SK-N-SH (cell line): ENCODE results near the gene WDR62. TPM values are rescaled to one million over a fixed set of nuclear protein-coding genes. Genes with fewer than 3 reads are reported as not detected.

Source experiments
- CTCF ChIA-PET: fragments of 300-600, 350-600 bp; formaldehyde crosslinking; extraction: SDS; loops from one replicate; lab custom pipeline; 2021; lab: Yijun Ruan, JAX
- POLR2A ChIA-PET: fragments of 350-600 bp; sonication (Branson Sonifier 250); formaldehyde crosslinking; extraction: SDS; loops from one replicate; lab custom pipeline; 2020; ENCODE audit warnings: antibody characterized with exemption, inconsistent platforms; lab: Yijun Ruan, JAX
- DNase-seq: peaks from one replicate; pipeline ENCODE4 v3.0.0; 2012
- H2AFZ ChIP-seq: fragments of 200-600 bp; sonication (generic); 2 replicates; pipeline ENCODE4 v1.8.1; 2016; ENCODE audit warnings: antibody characterized with exemption, mild to moderate bottlenecking, low read depth
- H3F3A ChIP-seq: fragments of 200-600 bp; sonication (generic); replicated peaks from 2 replicates; pipeline ENCODE3; 2016; ENCODE audit warnings: antibody characterized with exemption, mild to moderate bottlenecking; ENCODE audit not compliant: insufficient read depth
- H3K27ac ChIP-seq, 2 experiments: fragments of 200-500 bp in 1 of 2; fragments of 200-600 bp in 1 of 2; sonication (Bioruptor generic) in 1 of 2; sonication (generic), shearing (Covaris generic) in 1 of 2; 2 replicates each; pipeline versions ENCODE4 v1.5.1 to v1.6.1; 2014 to 2016; ENCODE audit warnings: low read depth in 2 of 2, inconsistent platforms in 1 of 2, low read length in 1 of 2, mild to moderate bottlenecking in 1 of 2, mixed read lengths in 1 of 2
- H3K27me3 ChIP-seq: fragments of 200-600 bp; sonication (generic), shearing (Covaris generic); 2 replicates; pipeline ENCODE4 v1.6.1; 2016; ENCODE audit warnings: mixed run types; ENCODE audit not compliant: insufficient read depth
- H3K36me3 ChIP-seq, 2 experiments: fragments of 200-500 bp in 1 of 2; fragments of 200-600 bp in 1 of 2; sonication (Bioruptor generic) in 1 of 2; sonication (generic) in 1 of 2; replicated peaks in 1 of 2; 2 replicates each; pipeline versions ENCODE3 to v1.5.1; 2014 to 2016; ENCODE audit warnings: low read length in 1 of 2, mild to moderate bottlenecking in 1 of 2; ENCODE audit not compliant: insufficient read depth in 2 of 2, control insufficient read depth in 1 of 2
- H3K4me1 ChIP-seq, 2 experiments: fragments of 200-500 bp in 1 of 2; fragments of 200-600 bp in 1 of 2; sonication (Bioruptor generic) in 1 of 2; sonication (generic), shearing (Covaris generic) in 1 of 2; 2 replicates each; pipeline versions ENCODE4 v1.5.1 to v1.6.1; 2014 to 2016; ENCODE audit warnings: low read depth in 1 of 2, low read length in 1 of 2, mixed run types in 1 of 2; ENCODE audit not compliant: insufficient read depth in 2 of 2, control insufficient read depth in 1 of 2
- H3K4me2 ChIP-seq: fragments of 200-600 bp; sonication (generic), shearing (Covaris generic); 2 replicates; pipeline ENCODE4 v1.6.1; 2017; ENCODE audit warnings: mixed run types
- H3K4me3 ChIP-seq, 2 experiments: fragments of 200-500 bp in 1 of 2; fragments of 200-600 bp in 1 of 2; sonication (Bioruptor generic) in 1 of 2; sonication (generic), shearing (Covaris generic) in 1 of 2; 2 replicates each; pipeline versions ENCODE4 v1.5.1 to v1.8.1; 2014 to 2016; ENCODE audit warnings: low read depth in 2 of 2, inconsistent platforms in 1 of 2, low read length in 1 of 2, mild to moderate bottlenecking in 1 of 2, mixed read lengths in 1 of 2, moderate library complexity in 1 of 2
- H3K79me2 ChIP-seq: fragments of 200-600 bp; sonication (generic); 2 replicates; pipeline ENCODE4 v1.8.1; 2017; ENCODE audit warnings: mild to moderate bottlenecking; ENCODE audit not compliant: insufficient read depth
- H3K9ac ChIP-seq: fragments of 200-600 bp; sonication (generic); 2 replicates; pipeline ENCODE4 v1.6.1; 2017; ENCODE audit warnings: mixed run types
- H3K9me2 ChIP-seq: fragments of 200-600 bp; sonication (generic); 2 replicates; pipeline ENCODE4 v1.6.1; 2017; ENCODE audit warnings: mixed run types
- H3K9me3 ChIP-seq: fragments of 200-600 bp; sonication (generic); 2 replicates; pipeline ENCODE4 v1.6.1; 2017; ENCODE audit warnings: mixed run types, mild to moderate bottlenecking, moderate library complexity
- H4K20me1 ChIP-seq: fragments of 200-600 bp; sonication (generic); 2 replicates; pipeline ENCODE4 v1.6.1; 2017; ENCODE audit warnings: mild to moderate bottlenecking, mixed run types; ENCODE audit not compliant: insufficient read depth
- CHD2 ChIP-seq: fragments of 150-350 bp; IDR thresholded peaks from 2 replicates; pipeline ENCODE4 v1.6.1; 2018; ENCODE audit warnings: low read length; ENCODE audit not compliant: partially characterized antibody
- ELF1 ChIP-seq: IDR thresholded peaks from 2 replicates; pipeline ENCODE4 v1.4.0; 2012
- EP300 ChIP-seq, 2 experiments: IDR thresholded peaks; 2 replicates each; pipeline versions ENCODE4 v1.4.0 to v1.6.1; 2012; ENCODE audit warnings: borderline replicate concordance in 1 of 2, low read depth in 1 of 2, low read length in 1 of 2
- EZH2phosphoT487 ChIP-seq: fragments of 200-600 bp; sonication (generic); IDR thresholded peaks from 2 replicates; pipeline ENCODE4 v1.6.1; 2017; ENCODE audit warnings: low read depth, mixed run types, mild to moderate bottlenecking, antibody characterized with exemption, moderate library complexity, borderline replicate concordance
- FOSL2 ChIP-seq: IDR thresholded peaks from 2 replicates; pipeline ENCODE4 v1.4.0; 2012; ENCODE audit warnings: low read depth, mild to moderate bottlenecking, moderate library complexity, borderline replicate concordance
- FOXJ3 ChIP-seq: sonication (generic); formaldehyde crosslinking; IDR thresholded peaks from 2 replicates; pipeline ENCODE4 v1.5.1; 2020; ENCODE audit warnings: mild to moderate bottlenecking, missing genetic modification reagents
- FOXM1 ChIP-seq: IDR thresholded peaks from 2 replicates; pipeline ENCODE4 v1.4.0; 2012; ENCODE audit warnings: low read depth, mild to moderate bottlenecking
- GABPA ChIP-seq: IDR thresholded peaks from 2 replicates; pipeline ENCODE4 v1.4.0; 2012; ENCODE audit warnings: low read depth, mild to moderate bottlenecking
- GATA2 ChIP-seq: sonication (generic); formaldehyde crosslinking; IDR thresholded peaks from 2 replicates; pipeline ENCODE4 v1.5.0; 2020; ENCODE audit warnings: mild to moderate bottlenecking, missing genetic modification reagents
- MEF2A ChIP-seq: IDR thresholded peaks from 2 replicates; pipeline ENCODE4 v1.4.0; 2012; ENCODE audit warnings: low read depth, borderline replicate concordance
- MXI1 ChIP-seq: IDR thresholded peaks from 2 replicates; pipeline ENCODE4 v1.6.1; 2012; ENCODE audit warnings: mild to moderate bottlenecking, low read depth, low read length, improper control_type of control experiment
- NFIC ChIP-seq: IDR thresholded peaks from 2 replicates; pipeline ENCODE4 v1.4.0; 2012; ENCODE audit warnings: borderline replicate concordance
- NRF1 ChIP-seq: IDR thresholded peaks from 2 replicates; pipeline ENCODE4 v1.6.1; 2012; ENCODE audit warnings: low read depth, mild to moderate bottlenecking, low read length
- POLR2AphosphoS5 ChIP-seq: IDR thresholded peaks from 2 replicates; pipeline ENCODE4 v1.6.1; 2012; ENCODE audit warnings: low read depth, low read length
- RAD21 ChIP-seq: IDR thresholded peaks from 2 replicates; pipeline ENCODE4 v1.6.1; 2012; ENCODE audit warnings: mild to moderate bottlenecking, low read length
- RCOR1 ChIP-seq: fragments of 150-350 bp; IDR thresholded peaks from 2 replicates; pipeline ENCODE4 v1.6.1; 2017; ENCODE audit warnings: antibody characterized with exemption, low read length
- REST ChIP-seq: IDR thresholded peaks from 2 replicates; pipeline ENCODE4 v1.6.1; 2012; ENCODE audit warnings: mild to moderate bottlenecking, low read depth, low read length, moderate library complexity
- RXRA ChIP-seq: IDR thresholded peaks from 2 replicates; pipeline ENCODE4 v1.4.0; 2012; ENCODE audit warnings: low read depth, mild to moderate bottlenecking, borderline replicate concordance
- SIN3A ChIP-seq: IDR thresholded peaks from 2 replicates; pipeline ENCODE4 v1.6.1; 2012; ENCODE audit warnings: low read depth, mild to moderate bottlenecking, low read length, moderate library complexity, borderline replicate concordance
- SMC3 ChIP-seq: IDR thresholded peaks from 2 replicates; pipeline ENCODE4 v1.6.1; 2012; ENCODE audit warnings: low read depth, low read length, improper control_type of control experiment
- TAF1 ChIP-seq: IDR thresholded peaks from 2 replicates; pipeline ENCODE4 v1.6.1; 2012; ENCODE audit warnings: low read depth, mild to moderate bottlenecking, low read length, moderate library complexity, borderline replicate concordance
- YY1 ChIP-seq: IDR thresholded peaks from 2 replicates; pipeline ENCODE4 v1.4.0; 2012; ENCODE audit warnings: low read depth, mild to moderate bottlenecking
- WGBS: methylation state at CpG from one replicate; pipeline ENCODE4 v1.1.6; 2017; ENCODE audit warnings: low lambda C conversion rate; 5-methylcytosine and 5-hydroxymethylcytosine counted together
- polyA plus RNA-seq, 3 experiments: library from polyadenylated mRNA; depleted of rRNA; stranded (reverse); fragments of >200 nt; gene quantifications; 2 replicates each; pipeline ENCODE4 v1.2.3, GENCODE V29; 2012
- TF ChIP-seq, protein P1 (sequence below): IDR thresholded peaks from 2 replicates; pipeline ENCODE4; 2012
- TF ChIP-seq, protein P2 (sequence below): IDR thresholded peaks from 2 replicates; pipeline ENCODE4 v1.4.0; 2012; ENCODE audit warnings: low read depth
- TF ChIP-seq, protein P3 (sequence below): IDR thresholded peaks from 2 replicates; pipeline ENCODE4 v1.4.0; 2012; ENCODE audit warnings: low read depth, borderline replicate concordance

The WDR62 gene
- 5.0 and 5.3 TPM in 2 replicates for polyA plus RNA-seq (2012; rRNA removed)
- 1.6 and 3.4 TPM in 2 replicates for polyA plus RNA-seq (2012; cell fraction: cytosol; rRNA removed)
- 20.4 and 27.2 TPM in 2 replicates for polyA plus RNA-seq (2012; cell fraction: nucleus; rRNA removed)

GRCh38 chr19:36054733-36055686, at the start of gene WDR62:
Gene WDR62, plus strand, starts transcription at chr19:36054897. Its CDS starts 75 bp downstream, at chr19:36054972.
- Histone ChIP-seq H3K9me3 (no peaks in the 10 kb centered on the region), H3K4me1 (peaks cover 3 to 5% of the 10 kb centered on the region in 2 experiments; a peak in 2 of 4 replicates), H3K9ac (peak within 1 kb of the TSS; percentile 76), H3F3A (peaks cover 15% of the 10 kb centered on the region), H4K20me1 (peaks cover 17% of the 10 kb centered on the region; the same call in 1 of the 2 replicates), H3K27me3 (no peaks in the 10 kb centered on the region), H3K4me2 (peak within 1 kb of the TSS; percentile 80), H2AFZ (peak within 1 kb of the TSS; percentile 82), H3K4me3 (peak within 1 kb of the TSS; percentile 64 to 68), H3K9me2 (no peaks in the 10 kb centered on the region), H3K27ac (peak within 1 kb of the TSS; percentile 95 to 98), H3K79me2 (peaks cover 45% of the 10 kb centered on the region), H3K36me3 (no peaks in the 10 kb centered on the region)
- POLR2A ChIA-PET, result interaction anchor here (0.6 to 1.6 kb wide), 4 partner anchors 10 to 364 kb away, joined by 3 to 6 read pairs (median 4); partner anchors contain the start of genes ALKBH6 and APLP1
- 1% methylated on average over 33 of the region's 76 CpGs for WGBS
- peak; percentile 96 for DNase-seq
- CTCF ChIA-PET, result interaction anchor here (1.4 to 3.3 kb wide), 4 partner anchors 12 to 23 kb away, joined by 4 to 16 read pairs (median 4); partner anchors contain the start of gene CLIP3
- peak; percentile 95 for TF ChIP-seq MXI1
- peak; percentile 81 for TF ChIP-seq FOXM1
- TF ChIP-seq YY1, result peak; percentile 56; the same call in 1 of the 2 replicates
- peak; percentile 97 for TF ChIP-seq SIN3A
- no peak for TF ChIP-seq RXRA
- no peak for TF ChIP-seq MEF2A
- no peak for TF ChIP-seq EP300 (IDR thresholded peaks at IDR 0.05; ENCODE audit: borderline replicate concordance in 1 of 2, low read depth in 1 of 2, low read length in 1 of 2)
- TF ChIP-seq SMC3, result no peak
- no peak for TF ChIP-seq EZH2phosphoT487
- no peak; the same call in 1 of the 2 replicates for TF ChIP-seq NFIC
- no peak for TF ChIP-seq REST
- no peak for TF ChIP-seq NRF1
- TF ChIP-seq, protein P1, sequence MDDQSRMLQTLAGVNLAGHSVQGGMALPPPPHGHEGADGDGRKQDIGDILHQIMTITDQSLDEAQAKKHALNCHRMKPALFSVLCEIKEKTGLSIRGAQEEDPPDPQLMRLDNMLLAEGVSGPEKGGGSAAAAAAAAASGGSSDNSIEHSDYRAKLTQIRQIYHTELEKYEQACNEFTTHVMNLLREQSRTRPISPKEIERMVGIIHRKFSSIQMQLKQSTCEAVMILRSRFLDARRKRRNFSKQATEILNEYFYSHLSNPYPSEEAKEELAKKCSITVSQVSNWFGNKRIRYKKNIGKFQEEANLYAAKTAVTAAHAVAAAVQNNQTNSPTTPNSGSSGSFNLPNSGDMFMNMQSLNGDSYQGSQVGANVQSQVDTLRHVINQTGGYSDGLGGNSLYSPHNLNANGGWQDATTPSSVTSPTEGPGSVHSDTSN, result no peak
- TF ChIP-seq, protein P2, sequence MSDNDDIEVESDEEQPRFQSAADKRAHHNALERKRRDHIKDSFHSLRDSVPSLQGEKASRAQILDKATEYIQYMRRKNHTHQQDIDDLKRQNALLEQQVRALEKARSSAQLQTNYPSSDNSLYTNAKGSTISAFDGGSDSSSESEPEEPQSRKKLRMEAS, result peak; percentile 64; the same call in 1 of the 2 replicates
- TF ChIP-seq TAF1, result no peak
- TF ChIP-seq RAD21, result no peak
- TF ChIP-seq, protein P3, sequence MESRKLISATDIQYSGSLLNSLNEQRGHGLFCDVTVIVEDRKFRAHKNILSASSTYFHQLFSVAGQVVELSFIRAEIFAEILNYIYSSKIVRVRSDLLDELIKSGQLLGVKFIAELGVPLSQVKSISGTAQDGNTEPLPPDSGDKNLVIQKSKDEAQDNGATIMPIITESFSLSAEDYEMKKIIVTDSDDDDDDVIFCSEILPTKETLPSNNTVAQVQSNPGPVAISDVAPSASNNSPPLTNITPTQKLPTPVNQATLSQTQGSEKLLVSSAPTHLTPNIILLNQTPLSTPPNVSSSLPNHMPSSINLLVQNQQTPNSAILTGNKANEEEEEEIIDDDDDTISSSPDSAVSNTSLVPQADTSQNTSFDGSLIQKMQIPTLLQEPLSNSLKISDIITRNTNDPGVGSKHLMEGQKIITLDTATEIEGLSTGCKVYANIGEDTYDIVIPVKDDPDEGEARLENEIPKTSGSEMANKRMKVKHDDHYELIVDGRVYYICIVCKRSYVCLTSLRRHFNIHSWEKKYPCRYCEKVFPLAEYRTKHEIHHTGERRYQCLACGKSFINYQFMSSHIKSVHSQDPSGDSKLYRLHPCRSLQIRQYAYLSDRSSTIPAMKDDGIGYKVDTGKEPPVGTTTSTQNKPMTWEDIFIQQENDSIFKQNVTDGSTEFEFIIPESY, result no peak
- TF ChIP-seq GABPA, result no peak
- TF ChIP-seq GATA2 (CRISPR knock-in tag), result no peak
- no peak for TF ChIP-seq FOSL2
- TF ChIP-seq ELF1, result no peak
- TF ChIP-seq RCOR1, result no peak
- no peak for TF ChIP-seq FOXJ3
- peak; percentile 7 for TF ChIP-seq CHD2
- no peak for TF ChIP-seq POLR2AphosphoS5
